HG02642 (cell line): ENCODE data around the gene CD46.
"Not testable (repeated sequence)": the region's sequence is repeated elsewhere in the genome, so short reads cannot be mapped to it uniquely, and the experiment has no call there.

Experiments used
- ATAC-seq: cut with Tn5 transposase; IDR thresholded peaks from one replicate; pipeline ENCODE4 v1.9.1; 2021; ENCODE audit warnings: mild to moderate bottlenecking; ENCODE audit not compliant: unreplicated experiment, poor library complexity

The CD46 gene

DNA sequence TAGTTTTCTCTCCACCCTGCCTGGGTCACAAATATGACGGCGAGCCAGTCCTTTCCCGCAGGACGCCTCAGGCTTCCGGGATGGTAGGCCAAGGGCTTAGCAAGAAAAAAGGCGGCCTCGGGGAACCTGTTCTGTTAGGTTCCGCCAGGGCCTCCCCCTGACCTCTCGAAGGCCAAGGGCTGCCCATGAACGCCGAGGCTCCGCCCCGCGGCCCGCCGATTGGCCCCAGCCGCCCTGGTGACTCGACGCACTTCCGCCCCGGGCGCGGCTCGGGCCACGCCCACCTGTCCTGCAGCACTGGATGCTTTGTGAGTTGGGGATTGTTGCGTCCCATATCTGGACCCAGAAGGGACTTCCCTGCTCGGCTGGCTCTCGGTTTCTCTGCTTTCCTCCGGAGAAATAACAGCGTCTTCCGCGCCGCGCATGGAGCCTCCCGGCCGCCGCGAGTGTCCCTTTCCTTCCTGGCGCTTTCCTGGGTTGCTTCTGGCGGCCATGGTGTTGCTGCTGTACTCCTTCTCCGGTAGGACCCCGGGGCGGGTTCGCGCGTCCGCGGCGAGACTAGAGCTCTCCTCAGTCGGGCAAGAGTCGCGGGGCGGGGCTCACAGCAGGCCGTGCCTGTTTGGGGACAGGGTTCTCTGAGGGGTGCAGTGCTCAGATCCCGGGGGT, at the start of gene CD46:
TSS of gene CD46 (plus strand) at position 265 of the 666 bp plus-strand sequence. CDS start at position 424, 159 bp downstream.
- ATAC-seq = peak; percentile 96

DNA sequence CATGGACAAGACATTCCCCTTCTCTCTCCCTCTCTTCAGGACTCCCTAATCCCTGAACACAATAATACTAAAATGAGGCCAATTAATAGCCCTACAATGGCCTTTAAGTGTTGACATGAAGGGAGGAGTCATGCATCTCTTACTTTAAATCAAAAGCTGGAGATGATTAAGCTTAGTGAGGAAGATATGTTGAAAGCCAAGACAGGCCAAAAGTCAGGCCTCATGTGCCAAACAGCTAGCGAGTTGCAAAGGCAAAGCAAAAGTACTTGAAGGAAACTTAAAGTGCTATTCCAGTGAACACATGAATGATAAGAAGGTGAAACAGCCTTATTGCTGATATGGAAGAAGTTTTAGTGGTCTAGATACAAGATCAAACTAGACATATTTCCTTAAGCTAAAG, 49.5 kb upstream of the CD46 start:
- no peak for ATAC-seq

DNA sequence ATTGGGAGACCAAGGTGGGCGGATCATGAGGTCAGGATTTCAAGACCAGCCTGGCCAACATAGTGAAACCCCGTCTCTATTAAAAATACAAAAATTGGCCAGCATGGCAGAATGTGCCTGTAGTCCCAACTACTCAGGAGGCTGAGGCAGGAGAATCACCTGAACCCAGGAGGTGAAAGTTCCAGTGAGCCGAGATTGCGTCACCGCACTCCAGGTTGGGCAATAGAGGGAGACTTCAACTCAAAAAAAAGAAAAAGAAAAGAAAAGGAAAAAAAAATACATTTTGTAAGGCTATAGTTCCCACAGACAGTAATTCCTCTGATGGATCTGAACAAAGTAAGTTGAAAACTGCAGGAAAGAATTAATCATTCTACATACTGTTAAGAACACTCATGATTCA, 48.1 kb upstream of the CD46 start:
- ATAC-seq = no peak

DNA sequence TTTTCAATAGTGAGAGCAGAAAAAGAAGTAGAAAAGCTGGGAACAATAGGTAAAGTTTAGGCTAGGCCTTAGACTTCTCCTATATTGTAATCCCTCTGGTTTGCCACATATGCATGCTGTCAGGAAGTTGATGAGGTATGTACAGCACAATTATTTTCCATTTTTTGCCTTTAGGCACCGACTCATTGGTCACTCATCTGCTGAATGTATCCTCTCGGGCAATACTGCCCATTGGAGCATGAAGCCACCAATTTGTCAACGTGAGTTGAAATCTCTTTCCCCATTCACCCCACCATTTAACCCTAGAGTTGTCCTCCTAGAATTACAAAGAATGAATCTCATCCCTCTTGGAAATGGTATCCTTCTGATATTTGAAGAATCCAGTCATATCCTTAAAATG, 43.9 kb upstream of the CD46 start:
- not testable (repeated sequence) for ATAC-seq

DNA sequence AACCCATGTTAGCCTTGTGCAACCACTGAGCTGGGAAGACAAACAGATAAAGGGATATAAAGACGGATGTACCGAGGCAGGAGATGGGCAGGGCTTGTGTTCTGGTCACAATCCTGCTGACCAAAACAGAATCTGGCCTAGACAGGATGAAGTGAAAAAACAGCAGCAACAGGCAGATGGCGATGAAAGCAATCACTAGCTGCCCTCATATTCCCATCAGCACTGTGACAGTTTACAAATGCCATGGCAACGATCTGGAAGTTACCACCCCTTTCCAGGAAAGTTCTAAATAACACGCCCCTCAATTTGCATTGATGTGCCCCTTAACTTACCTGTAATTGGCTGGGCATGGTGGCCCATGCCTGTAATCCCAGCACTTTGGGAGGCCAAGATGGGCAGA, 40.6 kb upstream of the CD46 start:
- no peak for ATAC-seq

DNA sequence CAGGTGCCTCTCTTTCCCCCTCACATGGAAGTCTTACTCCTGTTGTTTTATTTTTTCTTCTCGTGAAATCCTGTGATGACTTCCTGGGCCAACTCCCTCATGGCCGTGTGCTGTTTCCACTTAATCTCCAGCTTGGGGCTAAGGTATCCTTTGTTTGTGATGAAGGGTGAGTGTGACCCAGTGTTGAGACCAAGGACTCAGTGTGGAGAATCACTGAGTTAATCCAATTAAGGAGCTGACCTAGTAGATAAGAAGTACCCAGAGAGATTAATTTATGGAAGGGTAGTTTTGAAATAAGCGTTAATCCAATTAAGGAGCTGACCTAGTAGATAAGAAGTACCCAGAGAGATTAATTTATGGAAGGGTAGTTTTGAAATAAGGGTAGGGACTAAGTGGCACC, 39.2 kb upstream of the CD46 start:
- ATAC-seq = not testable (repeated sequence)

DNA sequence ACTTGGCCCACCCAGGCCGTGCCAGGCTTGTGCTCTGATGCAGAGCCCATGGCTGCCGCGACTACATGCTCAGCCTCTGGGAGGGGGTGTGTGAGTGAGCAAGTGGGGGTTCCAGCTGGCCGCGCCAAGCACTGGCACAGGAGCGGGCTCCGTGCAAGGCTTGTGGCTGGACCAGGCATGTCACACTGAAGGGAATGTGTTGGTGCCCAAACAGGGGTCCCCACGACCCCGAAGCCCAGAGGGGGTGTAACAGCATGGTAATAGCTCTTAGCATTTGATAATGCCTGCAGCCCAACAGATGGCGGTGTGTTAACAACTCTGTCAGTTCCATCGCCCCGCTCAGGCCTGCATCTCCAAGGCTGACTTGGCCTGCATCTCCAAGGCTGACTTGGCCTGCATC, 38.3 kb upstream of the CD46 start:
- no peak for ATAC-seq

DNA sequence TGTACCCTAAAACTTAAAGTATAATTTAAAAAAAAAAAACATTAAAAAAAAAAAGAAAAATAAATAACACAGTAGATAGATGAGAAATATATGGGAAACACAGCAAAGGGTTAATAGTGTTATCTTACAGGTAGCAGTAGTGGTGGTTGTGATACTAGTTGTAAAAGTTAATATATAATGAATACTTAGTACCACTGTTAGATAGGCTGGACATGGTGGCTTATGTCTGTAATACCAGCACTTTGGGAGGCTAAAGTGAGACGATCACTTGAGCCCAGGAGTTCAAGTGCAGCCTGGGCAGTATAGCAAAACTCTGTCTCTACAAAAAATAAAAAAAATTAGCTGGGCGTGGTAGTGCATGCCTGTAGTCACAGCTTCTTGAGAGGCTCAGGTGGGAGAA, 32.6 kb upstream of the CD46 start:
- no peak for ATAC-seq

DNA sequence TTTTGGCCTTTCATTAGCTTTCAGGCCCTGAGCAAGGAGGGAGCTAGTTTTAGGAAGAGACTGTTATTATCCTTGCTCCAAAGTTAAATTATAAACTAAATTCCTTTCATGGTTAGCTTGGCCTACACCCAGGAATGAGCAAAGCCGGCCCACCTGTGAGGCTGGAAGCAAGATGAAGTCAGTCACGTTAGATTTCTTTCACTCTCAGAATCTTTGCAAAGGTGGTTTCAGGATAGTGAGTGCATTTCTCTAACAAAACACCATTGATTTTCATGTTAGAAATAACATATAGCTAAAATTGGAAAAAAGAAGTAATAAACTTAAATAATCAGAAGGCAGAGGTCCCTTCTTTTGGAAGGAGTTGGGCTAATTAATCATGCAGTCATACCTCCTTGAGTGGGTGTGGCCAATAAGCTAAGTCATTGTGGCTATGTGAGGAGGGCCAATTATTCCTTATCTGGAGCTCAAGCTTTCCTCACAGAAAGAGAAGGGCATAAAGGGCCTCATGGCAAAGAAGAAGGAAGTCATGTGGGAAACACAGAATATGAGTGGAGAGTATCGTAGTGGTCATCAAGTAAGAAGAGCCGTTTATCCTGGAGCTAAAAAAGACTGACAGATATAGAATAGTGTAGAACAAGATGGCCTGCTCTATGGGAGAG, 23.5 kb upstream of the CD46 start:
- ATAC-seq = not testable (repeated sequence)

DNA sequence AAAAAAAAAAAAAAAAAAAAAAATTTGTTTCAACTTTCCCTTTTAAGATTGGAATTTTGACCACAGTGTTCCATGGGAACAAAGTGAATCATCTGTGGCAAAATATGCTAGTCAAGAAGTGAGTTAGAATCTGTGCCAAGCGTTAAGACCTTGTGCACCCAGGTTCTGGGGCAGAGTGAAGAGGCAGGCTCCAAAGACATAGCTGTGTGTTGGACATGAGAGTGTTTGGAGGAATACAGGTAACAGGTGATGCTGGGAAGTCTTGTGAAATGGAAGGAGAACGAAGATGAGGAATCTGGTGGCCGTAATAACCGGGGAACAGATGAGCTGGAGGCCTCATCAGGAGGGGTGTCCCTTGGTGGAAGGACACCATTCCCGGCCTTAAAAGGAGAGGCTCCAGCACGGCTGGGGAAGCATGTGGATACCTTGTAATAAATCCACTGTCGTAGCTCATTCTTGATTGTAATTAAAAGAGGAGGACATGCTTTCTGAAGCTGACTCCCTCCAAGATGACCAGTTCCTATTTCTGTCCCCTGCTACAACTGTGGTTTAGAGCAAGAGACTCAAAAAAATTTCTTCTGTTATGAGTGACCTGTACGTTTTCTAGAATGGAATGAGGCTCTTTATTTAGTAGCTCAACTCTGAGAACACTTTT, 14.2 kb upstream of the CD46 start:
- ATAC-seq = not testable (repeated sequence)

DNA sequence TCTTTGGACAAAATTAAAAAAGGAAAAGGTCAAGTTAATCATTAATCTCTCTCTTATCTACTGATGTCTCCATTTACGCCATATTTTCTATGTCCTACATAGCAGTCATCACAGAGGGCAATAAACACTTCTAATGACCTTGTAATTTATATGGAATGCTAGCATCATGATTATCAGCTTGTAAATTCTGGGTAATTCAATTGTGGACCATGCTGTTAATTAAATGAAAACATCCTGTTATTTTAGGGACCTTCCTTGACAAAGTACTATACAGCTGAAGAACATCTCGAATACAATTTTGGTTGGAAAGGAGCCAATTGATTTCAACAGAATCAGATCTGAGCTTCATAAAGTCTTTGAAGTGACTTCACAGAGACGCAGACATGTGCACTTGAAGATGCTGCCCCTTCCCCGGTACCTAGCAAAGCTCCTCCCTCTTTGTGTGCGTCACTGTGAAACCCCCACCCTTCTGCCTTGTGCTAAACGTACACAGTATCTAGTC, 13.6 kb upstream of the CD46 start:
- not testable (repeated sequence) for ATAC-seq

DNA sequence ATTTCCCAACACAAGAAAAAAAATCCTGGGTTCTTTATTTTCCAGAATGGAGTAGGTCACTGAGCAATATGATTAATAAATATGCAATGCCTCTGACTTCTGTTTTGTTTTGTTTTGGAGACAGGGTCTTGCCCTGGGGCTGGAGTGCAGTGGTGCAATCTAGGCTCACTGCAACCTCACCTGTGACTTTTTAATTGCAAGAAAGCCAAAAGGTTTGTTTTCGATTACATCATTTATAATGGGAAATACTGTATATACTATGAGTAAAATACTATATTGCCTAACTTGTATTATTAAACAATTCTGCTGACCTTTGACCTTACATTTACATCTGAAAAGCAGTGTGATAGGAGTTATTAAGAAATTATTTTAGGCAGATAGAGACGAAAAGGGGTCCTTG, 11.6 kb upstream of the CD46 start:
- ATAC-seq = no peak

DNA sequence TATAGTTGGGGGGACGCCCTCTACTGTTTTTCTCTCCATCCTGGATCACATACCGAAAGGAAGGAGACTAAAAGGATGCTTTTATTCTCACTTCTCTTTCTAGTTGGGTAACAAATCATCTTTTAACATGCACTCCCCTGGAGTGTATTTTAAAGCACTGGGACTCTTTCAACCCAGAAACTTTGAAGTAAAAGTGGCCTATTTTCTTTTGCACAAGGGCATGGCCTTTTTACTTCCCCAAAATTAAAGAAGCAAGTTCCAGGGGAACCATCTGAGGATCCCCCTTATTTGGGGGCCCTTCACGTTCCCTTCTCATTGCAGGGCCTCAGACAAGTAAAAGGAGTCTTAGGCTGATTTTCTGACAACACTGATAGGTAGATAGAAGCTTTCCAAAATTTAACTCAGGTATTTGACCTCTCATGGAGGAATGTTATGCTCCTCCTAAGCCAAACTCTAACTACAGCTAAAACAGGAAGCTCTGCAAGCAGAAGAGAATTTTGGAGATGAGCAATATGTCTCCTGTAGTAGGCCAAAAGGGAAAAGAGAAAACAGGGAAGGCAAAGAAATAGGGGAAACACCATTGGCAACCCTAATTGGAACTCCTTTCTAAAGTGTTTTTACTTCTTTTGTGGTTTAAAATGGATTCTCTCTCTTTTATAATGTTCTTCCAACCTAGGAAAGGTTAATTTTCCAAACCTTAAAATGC, 8.9 kb upstream of the CD46 start:
- no peak for ATAC-seq

DNA sequence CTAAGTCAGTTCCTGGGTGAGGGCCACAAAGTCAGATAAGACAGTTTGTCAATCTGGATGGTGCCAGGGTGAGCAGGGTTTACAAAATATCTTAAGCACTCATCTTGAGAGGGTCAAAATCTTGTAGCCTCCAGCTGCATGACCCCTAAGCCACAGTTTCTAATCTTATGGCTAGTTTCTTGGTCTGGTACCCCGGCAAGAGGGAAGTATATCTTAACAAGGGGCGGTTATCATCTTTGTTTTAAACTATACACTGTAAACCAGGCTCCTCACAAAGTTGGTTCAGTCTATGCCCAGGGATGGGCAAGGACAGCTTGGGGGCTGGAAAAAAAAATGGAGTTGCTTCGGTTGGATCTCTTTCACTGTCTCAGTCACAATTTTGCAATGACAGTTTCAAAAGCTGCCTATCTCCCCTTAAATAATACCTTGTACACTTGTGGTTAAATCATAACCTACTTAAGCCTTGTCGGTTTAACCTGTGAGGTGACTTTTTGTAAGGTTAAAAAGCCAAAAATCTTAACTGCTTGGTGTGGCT, 7.8 kb upstream of the CD46 start:
- no peak for ATAC-seq

DNA sequence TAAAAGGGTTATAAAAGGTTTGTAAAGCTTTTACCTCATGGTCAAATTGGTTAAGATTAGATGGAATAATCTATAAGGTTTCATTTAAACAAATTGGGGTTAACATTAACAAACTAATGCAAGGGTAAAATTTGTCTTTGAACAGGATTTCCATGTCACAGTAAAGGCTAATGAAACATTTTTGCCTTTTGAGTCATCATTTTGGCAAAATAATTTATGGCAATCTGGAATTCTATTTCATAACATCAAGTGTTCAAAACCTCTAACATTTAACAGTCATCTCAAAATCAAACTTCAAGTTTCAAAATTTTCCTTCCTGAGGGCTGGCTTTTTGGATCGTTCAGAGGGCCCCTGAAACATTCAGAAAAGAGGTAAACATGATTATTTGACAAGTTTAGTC, 6.6 kb upstream of the CD46 start:
- no peak for ATAC-seq

DNA sequence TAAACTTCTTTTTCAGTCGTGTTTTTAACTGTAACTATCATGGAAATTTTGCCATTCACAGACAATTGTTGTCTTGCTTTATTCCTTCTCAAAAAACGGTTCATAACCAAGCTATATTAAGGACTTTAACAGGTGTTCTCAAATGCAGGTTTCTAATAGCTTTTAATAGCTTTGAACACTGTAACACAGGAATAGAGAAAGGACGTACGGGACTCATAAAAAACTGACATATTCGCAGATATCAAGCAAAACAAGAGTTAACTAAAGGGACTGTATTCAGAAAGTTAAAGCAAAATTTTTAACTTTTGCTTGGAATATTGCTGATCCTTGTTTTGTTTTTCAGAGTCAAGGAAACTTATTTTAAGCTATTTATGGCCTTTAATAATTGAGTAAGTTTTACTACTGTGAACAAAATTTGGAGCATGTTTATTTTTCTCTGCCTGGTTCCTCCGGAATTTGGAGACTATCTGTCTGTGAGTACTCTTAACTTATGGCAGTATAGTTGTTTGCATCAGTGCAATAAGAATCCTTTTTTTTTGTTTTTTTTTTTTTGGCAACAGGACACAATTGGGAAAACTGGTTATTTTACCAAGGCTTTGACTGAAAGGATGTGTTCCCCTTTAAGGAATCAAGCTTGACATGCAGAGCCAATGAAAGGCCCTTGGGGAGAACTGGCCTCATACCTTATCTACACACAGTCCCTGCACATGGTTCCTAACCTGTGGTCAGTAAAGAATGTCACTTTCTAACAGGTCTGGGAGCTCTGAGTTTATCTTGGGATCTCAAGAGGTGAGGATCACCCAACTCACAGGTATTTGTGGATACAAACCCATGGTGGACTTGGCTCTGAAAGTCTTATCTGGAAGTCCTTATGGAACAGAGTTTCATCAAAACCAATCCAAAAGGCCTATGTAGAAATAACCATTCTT, 5.8 kb upstream of the CD46 start:
- no peak for ATAC-seq

DNA sequence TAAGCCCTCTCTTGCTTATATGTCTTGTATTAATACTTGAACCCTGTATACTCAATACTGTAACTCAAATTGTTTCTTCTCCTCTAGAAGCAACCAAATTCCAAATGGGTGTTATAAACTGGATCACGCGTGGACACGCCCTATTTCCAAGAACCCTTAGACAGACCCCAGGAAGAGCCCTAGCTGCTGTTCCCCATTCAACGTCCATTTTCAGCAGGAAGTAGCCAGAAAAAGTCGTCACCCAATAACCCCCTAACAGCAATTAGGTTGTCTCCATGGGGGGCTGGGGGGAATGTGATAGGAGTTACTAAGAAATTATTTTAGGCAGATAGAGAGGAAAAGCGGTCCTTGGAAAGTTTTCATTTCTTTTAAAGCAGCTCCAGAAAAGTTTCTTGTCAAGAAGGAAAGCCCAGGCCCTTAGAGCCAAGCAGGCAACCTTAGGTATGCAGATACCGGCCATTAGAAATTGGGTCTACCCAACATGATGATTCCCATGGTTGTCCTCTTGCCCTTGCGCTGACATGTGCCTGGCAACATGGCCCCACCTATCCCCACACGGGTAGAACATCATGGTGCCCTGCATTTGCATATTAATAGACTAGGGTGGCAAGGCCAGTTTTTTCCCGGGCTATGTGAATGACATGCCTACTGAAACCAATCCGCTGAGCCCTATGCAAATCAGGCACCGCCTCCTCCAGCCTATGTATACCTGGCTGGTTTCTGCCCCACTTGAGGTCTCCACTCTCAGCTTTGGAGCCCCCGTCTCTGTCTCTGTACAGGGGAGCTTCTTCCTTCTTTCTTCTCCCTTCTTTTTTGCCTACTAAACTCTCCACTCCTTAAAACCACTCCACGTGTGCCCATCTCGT, 4.0 kb upstream of the CD46 start:
- no peak for ATAC-seq

DNA sequence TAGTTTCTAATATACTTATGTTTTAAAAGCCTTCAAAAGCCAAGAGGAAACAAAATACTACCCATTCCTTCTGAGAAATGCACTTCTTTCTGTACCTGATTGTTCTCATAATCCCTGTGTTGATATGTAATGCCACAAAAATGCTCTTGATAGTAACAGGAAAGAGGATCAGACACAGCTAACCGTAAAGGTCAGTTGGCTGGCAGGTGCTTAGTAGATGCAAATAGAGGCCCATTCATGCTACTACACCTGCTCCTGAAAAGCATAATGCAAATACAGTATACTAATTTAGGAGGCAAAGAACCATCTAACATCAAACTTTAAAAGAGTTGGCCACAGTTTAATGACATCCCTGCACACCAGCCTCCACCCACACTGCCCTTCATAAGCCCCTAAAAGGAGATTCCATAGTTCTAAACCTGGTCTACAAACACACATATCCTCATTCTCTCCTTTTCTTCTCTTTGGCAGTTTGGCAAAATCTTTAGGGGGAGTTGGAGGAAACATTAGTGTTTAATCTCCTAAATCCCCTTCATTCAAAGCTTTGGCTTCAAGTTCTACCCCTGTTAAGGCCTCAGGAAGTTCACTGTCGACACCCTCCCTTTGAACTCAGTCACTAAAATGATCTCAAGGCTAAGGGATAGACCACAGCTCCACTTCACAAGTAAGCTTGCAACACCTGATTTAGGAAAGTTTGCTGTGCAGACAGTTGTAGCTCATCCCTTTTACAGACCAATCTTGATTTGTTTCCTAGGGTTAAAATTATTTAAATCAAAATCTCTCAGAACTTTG, 2.9 kb upstream of the CD46 start:
- ATAC-seq = no peak
